Astrocyte of the hippocampus (primary cell): ENCODE data around the gene ACVR1.
A peak's percentile ranks its signal among the peaks of the same experiment; 100 is the strongest.
"Not testable (repeated sequence)": the region's sequence is repeated elsewhere in the genome, so short reads cannot be mapped to it uniquely, and the experiment has no call there.

Experiments used
- DNase-seq: peaks from one replicate; pipeline ENCODE4 v3.0.0; 2011; ENCODE audit warnings: low read depth, low spot score

Gene ACVR1

GRCh38 chr2:157761520-157761919, 114.6 kb downstream of the ACVR1 start:
- DNase-seq, result peak; percentile 67

- DNase-seq, result no peak
Measured at GRCh38 chr2:157760949-157761348, 115.2 kb downstream of the ACVR1 start.

GRCh38 chr2:157759855-157760254, 116.3 kb downstream of the ACVR1 start:
- no peak for DNase-seq

- no peak for DNase-seq
Measured at GRCh38 chr2:157758586-157758985, 117.5 kb downstream of the ACVR1 start.

- DNase-seq, result no peak
Measured at GRCh38 chr2:157757500-157757899, 118.6 kb downstream of the ACVR1 start.

- not testable (repeated sequence) for DNase-seq
Measured at GRCh38 chr2:157756447-157756846, 119.7 kb downstream of the ACVR1 start.

- DNase-seq, result peak; percentile 57
Measured at GRCh38 chr2:157751462-157752058, 124.6 kb downstream of the ACVR1 start.

GRCh38 chr2:157749684-157750083, 126.4 kb downstream of the ACVR1 start:
- no peak for DNase-seq

- peak; percentile 62 for DNase-seq
Measured at GRCh38 chr2:157748371-157749142, 127.6 kb downstream of the ACVR1 start.

- peak; percentile 64 for DNase-seq
Measured at GRCh38 chr2:157747695-157748370, 128.3 kb downstream of the ACVR1 start.

- DNase-seq, result no peak
Measured at GRCh38 chr2:157747280-157747679, 128.8 kb downstream of the ACVR1 start.

GRCh38 chr2:157746234-157746950, 129.7 kb downstream of the ACVR1 start:
- peak; percentile 84 for DNase-seq

GRCh38 chr2:157744571-157745076, 131.5 kb downstream of the ACVR1 start:
- no peak for DNase-seq

- no peak for DNase-seq
Measured at GRCh38 chr2:157743051-157743450, 133.1 kb downstream of the ACVR1 start.

GRCh38 chr2:157741819-157742484, 134.2 kb downstream of the ACVR1 start:
- DNase-seq, result no peak

GRCh38 chr2:157737656-157738055, 138.5 kb downstream of the ACVR1 start:
- no peak for DNase-seq

GRCh38 chr2:157735532-157735931, 140.6 kb downstream of the ACVR1 start:
- DNase-seq, result no peak

GRCh38 chr2:157733263-157733662, 142.9 kb downstream of the ACVR1 start:
- no peak for DNase-seq

GRCh38 chr2:157732596-157732995, 143.5 kb downstream of the ACVR1 start:
- DNase-seq, result no peak

GRCh38 chr2:157727693-157728092, 148.4 kb downstream of the ACVR1 start:
- no peak for DNase-seq

GRCh38 chr2:157726946-157727345, 149.2 kb downstream of the ACVR1 start:
- no peak for DNase-seq
